MCF 10A (cell line): ENCODE data around the gene ZGPAT. TPM values are rescaled to one million over a fixed set of nuclear protein-coding genes. Genes with fewer than 3 reads are reported as not detected.

Experiments used
- BruUV-seq: library from RNA; stranded (reverse); fragments of 400-500 nt; replicated peaks from 2 replicates; lab custom pipeline; 2021; lab: Mats Ljungman, UMichigan
- CTCF ChIA-PET: fragments of 300-600 bp; sonication (Branson Sonifier 250); formaldehyde crosslinking; extraction: SDS; loops from one replicate; lab custom pipeline; 2021; ENCODE audit warnings: antibody characterized with exemption, inconsistent platforms; lab: Yijun Ruan, JAX
- POLR2A ChIA-PET: fragments of 300-600, 350-650 bp; sonication (Branson Sonifier 250); formaldehyde crosslinking; extraction: SDS; loops from one replicate; lab custom pipeline; 2020; ENCODE audit warnings: antibody characterized with exemption, inconsistent platforms; lab: Yijun Ruan, JAX
- DNase-seq: peaks from one replicate; pipeline ENCODE4 v3.0.0-alpha.2; 2018; ENCODE audit not compliant: unreplicated experiment
- H3K27ac Mint-ChIP-seq: one replicate; pipeline ENCODE4 v1.8.0; 2022; ENCODE audit warnings: mild to moderate bottlenecking, low read depth, mixed read lengths; ENCODE audit not compliant: unreplicated experiment
- H3K27me3 Mint-ChIP-seq: one replicate; pipeline ENCODE4 v1.8.0; 2022; ENCODE audit warnings: mixed read lengths; ENCODE audit not compliant: insufficient read depth, unreplicated experiment
- H3K36me3 Mint-ChIP-seq: one replicate; pipeline ENCODE4 v1.8.0; 2022; ENCODE audit warnings: mild to moderate bottlenecking, moderate library complexity, mixed read lengths; ENCODE audit not compliant: insufficient read depth, unreplicated experiment
- H3K4me1 Mint-ChIP-seq: one replicate; pipeline ENCODE4 v1.8.0; 2022; ENCODE audit warnings: mixed read lengths; ENCODE audit not compliant: insufficient read depth, unreplicated experiment
- H3K4me3 Mint-ChIP-seq: one replicate; pipeline ENCODE4 v1.8.0; 2022; ENCODE audit warnings: mild to moderate bottlenecking, moderate library complexity, mixed read lengths; ENCODE audit not compliant: unreplicated experiment
- H3K9me3 Mint-ChIP-seq: one replicate; pipeline ENCODE4 v1.8.0; 2022; ENCODE audit warnings: mixed read lengths; ENCODE audit not compliant: unreplicated experiment
- CTCF ChIP-seq: fragments of 200-600 bp; IDR thresholded peaks from one replicate; pipeline ENCODE4 v1.8.0; 2022; ENCODE audit warnings: antibody characterized with exemption, mild to moderate bottlenecking; ENCODE audit not compliant: unreplicated experiment
- intact Hi-C: fragments of 100-400 bp; cut with micrococcal nuclease; formaldehyde crosslinking; loops from 2 replicates; pipeline ENCODE4 v1.14.1; 2022
- total RNA-seq: library from RNA; stranded (reverse); gene quantifications from 2 replicates; pipeline ENCODE4 v1.2.3, GENCODE V29; 2022

ZGPAT gene
- total RNA-seq, 1 experiment from 2014 or later = 19.5 TPM

GRCh38 chr20:63690003-63690897 is 17.6 kb upstream of the ZGPAT start:
- Mint-ChIP-seq H3K4me3 (no peak overlapping the region), H3K27ac (no peak overlapping the region), H3K9me3 (no peaks in the 10 kb centered on the region), H3K36me3 (peaks cover 47% of the 10 kb centered on the region), H3K4me1 (peaks cover 7% of the 10 kb centered on the region), H3K27me3 (no peaks in the 10 kb centered on the region)
- TF ChIP-seq CTCF = no peak
- POLR2A ChIA-PET = interaction anchor here (3.0 kb wide), 1 partner anchor 8 kb away, joined by 15 read pairs; no protein-coding TSS in a partner anchor
- CTCF ChIA-PET = no interaction called here
- intact Hi-C loops = no loop called here
- no peak for DNase-seq
- no TSS peak for BruUV-seq

GRCh38 chr20:63690898-63691710 is 16.7 kb upstream of the ZGPAT start:
- Mint-ChIP-seq H3K9me3 (no peaks in the 10 kb centered on the region), H3K4me1 (peaks cover 9% of the 10 kb centered on the region), H3K27me3 (no peaks in the 10 kb centered on the region), H3K4me3 (no peak overlapping the region), H3K27ac (no peak overlapping the region), H3K36me3 (peaks cover 50% of the 10 kb centered on the region)
- ChIA-PET CTCF (interaction anchor here (0.6 kb wide), 1 partner anchor 113 kb away, joined by 3 read pairs; no protein-coding TSS in a partner anchor), POLR2A (interaction anchor here (1.7 to 3.0 kb wide), 2 partner anchors 9 to 33 kb away, joined by 6 to 15 read pairs; partner anchors contain the start of gene RTEL1)
- no peak for DNase-seq
- intact Hi-C loops = no loop called here
- no peak for TF ChIP-seq CTCF
- BruUV-seq = no TSS peak

GRCh38 chr20:63691711-63692435 is 16.0 kb upstream of the ZGPAT start:
- Mint-ChIP-seq H3K9me3 (no peaks in the 10 kb centered on the region), H3K27ac (no peak overlapping the region), H3K4me3 (no peak overlapping the region), H3K36me3 (peaks cover 58% of the 10 kb centered on the region), H3K27me3 (no peaks in the 10 kb centered on the region), H3K4me1 (peaks cover 13% of the 10 kb centered on the region)
- CTCF ChIA-PET = interaction anchor here (0.6 kb wide), 1 partner anchor 114 kb away, joined by 3 read pairs; no protein-coding TSS in a partner anchor
- no TSS peak for BruUV-seq
- no peak for TF ChIP-seq CTCF
- no peak for DNase-seq
- intact Hi-C loops = no loop called here
- POLR2A ChIA-PET = interaction anchor here (1.7 to 3.0 kb wide), 2 partner anchors 9 to 33 kb away, joined by 6 to 15 read pairs; partner anchors contain the start of gene RTEL1
